HAP-1 (cell line): Measurements from ENCODE around the gene SPOP.
"Not testable (repeated sequence)": the region's sequence is repeated elsewhere in the genome, so short reads cannot be mapped to it uniquely, and the experiment has no call there.

Source experiments
- DNase-seq, 2 experiments: peaks; one replicate each; pipeline ENCODE4 v3.0.0-alpha.2; 2016 to 2020; ENCODE audit warnings: low spot score in 2 of 2
- H3K27me3 ChIP-seq: fragments of 250-450 bp; sonication (Bioruptor Pico); 2 replicates; pipeline ENCODE4 v1.5.1; 2020; ENCODE audit warnings: low read depth, mild to moderate bottlenecking, moderate library complexity
- H3K36me3 ChIP-seq: fragments of 250-450 bp; sonication (Bioruptor Pico); replicated peaks from 2 replicates; pipeline ENCODE4 v1.5.1; 2020; ENCODE audit warnings: mild to moderate bottlenecking
- H3K4me1 ChIP-seq: fragments of 250-450 bp; sonication (Bioruptor Pico); 2 replicates; pipeline ENCODE4 v1.5.1; 2020; ENCODE audit warnings: mild to moderate bottlenecking
- H3K4me3 ChIP-seq: fragments of 250-450 bp; sonication (Bioruptor Pico); 2 replicates; pipeline ENCODE4 v1.5.1; 2020; ENCODE audit warnings: mild to moderate bottlenecking, moderate library complexity
- H3K9me3 ChIP-seq: fragments of 250-450 bp; sonication (Bioruptor Pico); 2 replicates; pipeline ENCODE4 v1.5.1; 2020; ENCODE audit warnings: mild to moderate bottlenecking, moderate library complexity
- in situ Hi-C: fragments of 300-500 bp; cut with MboI; formaldehyde crosslinking; loops from 3 replicates; pipeline ENCODE4 v1.14.3; 2020; ENCODE audit warnings: low sequenced_read_pairs, inconsistent platforms, mixed read lengths

SPOP gene

GRCh38 chr17:49677933-49678847 lies at the start of gene SPOP:
Gene SPOP (minus strand): TSS chr17:49678097. CDS start chr17:49622810, 55,287 bp downstream.
- Histone ChIP-seq H3K4me1 (peaks cover 7% of the 10 kb centered on the region), H3K4me3 (peak within 1 kb of the TSS; percentile 52), H3K36me3 (no peaks in the 10 kb centered on the region), H3K9me3 (no peaks in the 10 kb centered on the region), H3K27me3 (no peaks in the 10 kb centered on the region; the same call in 1 of the 2 replicates)
- DNase-seq, result peak; percentile 98 to 99
- in situ Hi-C loops, result no loop called here

GRCh38 chr17:49727380-49727779 lies 49.5 kb upstream of the SPOP start:
- H3K27me3 ChIP-seq, result no peaks in the 10 kb centered on the region
- no peak overlapping the region for H3K4me3 ChIP-seq
- H3K4me1 ChIP-seq, result no peaks in the 10 kb centered on the region
- H3K36me3 ChIP-seq, result no peaks in the 10 kb centered on the region
- DNase-seq, result no peak
- in situ Hi-C loops, result no loop called here
- H3K9me3 ChIP-seq, result no peaks in the 10 kb centered on the region

- Histone ChIP-seq H3K27me3 (no peaks in the 10 kb centered on the region), H3K36me3 (no peaks in the 10 kb centered on the region), H3K9me3 (no peaks in the 10 kb centered on the region), H3K4me1 (no peaks in the 10 kb centered on the region), H3K4me3 (no peak overlapping the region)
- no peak for DNase-seq
- in situ Hi-C loops, result no loop called here
These were observed 47.7 kb upstream of the SPOP start for GRCh38 chr17:49725452-49726130.

- in situ Hi-C loops, result not testable (repeated sequence)
These were observed 46.7 kb upstream of the SPOP start for GRCh38 chr17:49724552-49724951.

GRCh38 chr17:49723423-49723822 lies 45.5 kb upstream of the SPOP start:
- Histone ChIP-seq H3K36me3 (no peaks in the 10 kb centered on the region; the same call in 1 of the 2 replicates), H3K9me3 (no peaks in the 10 kb centered on the region), H3K4me3 (no peak overlapping the region), H3K27me3 (no peaks in the 10 kb centered on the region), H3K4me1 (no peaks in the 10 kb centered on the region)
- DNase-seq, result no peak
- in situ Hi-C loops, result no loop called here

More at GRCh38 chr17:49724552-49724951, 46.7 kb upstream of the SPOP start:
- not testable (repeated sequence) for H3K36me3 ChIP-seq, H3K4me1 ChIP-seq, H3K9me3 ChIP-seq, H3K4me3 ChIP-seq, DNase-seq, H3K27me3 ChIP-seq

GRCh38 chr17:49722066-49722465 lies 44.2 kb upstream of the SPOP start:
- DNase-seq, result no peak
- no peaks in the 10 kb centered on the region for H3K4me1 ChIP-seq
- no peak overlapping the region for H3K4me3 ChIP-seq
- in situ Hi-C loops, result no loop called here
- H3K9me3 ChIP-seq, result no peaks in the 10 kb centered on the region
- peaks cover 9% of the 10 kb centered on the region for H3K36me3 ChIP-seq
- no peaks in the 10 kb centered on the region for H3K27me3 ChIP-seq

- DNase-seq, result no peak
- H3K27me3 ChIP-seq, result no peaks in the 10 kb centered on the region
- in situ Hi-C loops, result no loop called here
- no peak overlapping the region for H3K4me3 ChIP-seq
- no peaks in the 10 kb centered on the region for H3K4me1 ChIP-seq
- H3K36me3 ChIP-seq, result peaks cover 12% of the 10 kb centered on the region
- no peaks in the 10 kb centered on the region for H3K9me3 ChIP-seq
These were observed 39.5 kb upstream of the SPOP start for GRCh38 chr17:49717371-49717861.

GRCh38 chr17:49716668-49717364 lies 38.9 kb upstream of the SPOP start:
- in situ Hi-C loops, result no loop called here
- Histone ChIP-seq H3K27me3 (no peaks in the 10 kb centered on the region), H3K4me3 (no peak overlapping the region), H3K9me3 (no peaks in the 10 kb centered on the region), H3K36me3 (peaks cover 12% of the 10 kb centered on the region), H3K4me1 (no peaks in the 10 kb centered on the region)
- no peak for DNase-seq

GRCh38 chr17:49715717-49716279 lies 37.9 kb upstream of the SPOP start:
- Histone ChIP-seq H3K9me3 (no peaks in the 10 kb centered on the region), H3K4me3 (no peak overlapping the region), H3K27me3 (no peaks in the 10 kb centered on the region), H3K4me1 (no peaks in the 10 kb centered on the region), H3K36me3 (peaks cover 12% of the 10 kb centered on the region)
- DNase-seq, result no peak
- in situ Hi-C loops, result no loop called here

- no peak for DNase-seq
- Histone ChIP-seq H3K4me3 (no peak overlapping the region), H3K36me3 (peaks cover 12% of the 10 kb centered on the region), H3K4me1 (no peaks in the 10 kb centered on the region), H3K27me3 (no peaks in the 10 kb centered on the region), H3K9me3 (no peaks in the 10 kb centered on the region)
- in situ Hi-C loops, result no loop called here
These were observed 37.3 kb upstream of the SPOP start for GRCh38 chr17:49715216-49715615.

GRCh38 chr17:49708515-49709183 lies 30.8 kb upstream of the SPOP start:
- Histone ChIP-seq H3K4me3 (peak overlapping the region; percentile 95), H3K36me3 (peaks cover 26% of the 10 kb centered on the region), H3K9me3 (no peaks in the 10 kb centered on the region), H3K27me3 (no peaks in the 10 kb centered on the region), H3K4me1 (peaks cover 9% of the 10 kb centered on the region)
- no peak for DNase-seq
- in situ Hi-C loops, result loop anchor here (10.0 kb wide), 3 partner anchors 136 to 304 kb away; partner anchors contain the start of genes DLX3 and TAC4

- in situ Hi-C loops, result loop anchor here (10.0 kb wide), 3 partner anchors 137 to 303 kb away; partner anchors contain the start of genes DLX3 and TAC4
These were observed 30.0 kb upstream of the SPOP start, which contains the start of gene SLC35B1 for GRCh38 chr17:49707608-49708514. Gene SLC35B1 (minus strand): TSS chr17:49707964. CDS start chr17:49707833, 131 bp downstream.

More at GRCh38 chr17:49707608-49708514, 30.0 kb upstream of the SPOP start, which contains the start of gene SLC35B1:
- Histone ChIP-seq H3K9me3 (no peaks in the 10 kb centered on the region), H3K27me3 (no peaks in the 10 kb centered on the region), H3K4me1 (peaks cover 9% of the 10 kb centered on the region), H3K4me3 (peak within 1 kb of the TSS; percentile 95), H3K36me3 (peaks cover 34% of the 10 kb centered on the region)
- peak; percentile 98 to 99 for DNase-seq
